Activated T-cell treated with anti-CD3 and anti-CD28 coated beads, Interleukin-2, amount 50 U/mL, for 24 hours (primary cell): Measurements from ENCODE around the gene TLE1.

Experiments used
- DNase-seq: peaks from one replicate; pipeline ENCODE4 v3.0.0-alpha.2; 2020
- H3K27ac Mint-ChIP-seq: 2 replicates; pipeline ENCODE4 v1.8.0; 2020; ENCODE audit warnings: mild to moderate bottlenecking, mixed read lengths
- H3K27me3 Mint-ChIP-seq: 2 replicates; pipeline ENCODE4 v1.8.0; 2020; ENCODE audit warnings: mixed read lengths
- H3K36me3 Mint-ChIP-seq: 2 replicates; pipeline ENCODE4 v1.8.0; 2020; ENCODE audit warnings: low read depth, mixed read lengths
- H3K4me1 Mint-ChIP-seq: 2 replicates; pipeline ENCODE4 v1.8.0; 2020; ENCODE audit warnings: low read depth, mixed read lengths
- H3K4me3 Mint-ChIP-seq: 2 replicates; pipeline ENCODE4 v1.8.0; 2020; ENCODE audit warnings: mild to moderate bottlenecking, moderate library complexity, mixed read lengths
- H3K9me3 Mint-ChIP-seq: 2 replicates; pipeline ENCODE4 v1.8.0; 2020; ENCODE audit warnings: mixed read lengths

Gene TLE1

GRCh38 chr9:81581986-81582385 is 107.4 kb downstream of the TLE1 start:
- Mint-ChIP-seq H3K36me3 (no peaks in the 10 kb centered on the region), H3K27me3 (no peaks in the 10 kb centered on the region), H3K27ac (no peak overlapping the region), H3K9me3 (no peaks in the 10 kb centered on the region), H3K4me1 (no peaks in the 10 kb centered on the region), H3K4me3 (no peak overlapping the region)
- no peak for DNase-seq

- Mint-ChIP-seq H3K4me1 (no peaks in the 10 kb centered on the region), H3K27ac (no peak overlapping the region), H3K4me3 (no peak overlapping the region)
Observed at GRCh38 chr9:81579381-81579780, 110.0 kb downstream of the TLE1 start.

GRCh38 chr9:81578606-81579005 is 110.7 kb downstream of the TLE1 start:
- Mint-ChIP-seq H3K4me3 (no peak overlapping the region), H3K36me3 (no peaks in the 10 kb centered on the region), H3K9me3 (no peaks in the 10 kb centered on the region), H3K27ac (no peak overlapping the region), H3K27me3 (no peaks in the 10 kb centered on the region), H3K4me1 (no peaks in the 10 kb centered on the region)
- no peak for DNase-seq

More at GRCh38 chr9:81579381-81579780, 110.0 kb downstream of the TLE1 start:
- H3K36me3 Mint-ChIP-seq, result no peaks in the 10 kb centered on the region
- no peaks in the 10 kb centered on the region for H3K27me3 Mint-ChIP-seq
- no peak for DNase-seq
- H3K9me3 Mint-ChIP-seq, result no peaks in the 10 kb centered on the region

- Mint-ChIP-seq H3K9me3 (no peaks in the 10 kb centered on the region), H3K36me3 (no peaks in the 10 kb centered on the region), H3K4me3 (no peak overlapping the region), H3K27me3 (no peaks in the 10 kb centered on the region), H3K4me1 (no peaks in the 10 kb centered on the region), H3K27ac (no peak overlapping the region)
- DNase-seq, result no peak
Observed at GRCh38 chr9:81575956-81576355, 113.4 kb downstream of the TLE1 start.

GRCh38 chr9:81574405-81574804 is 114.9 kb downstream of the TLE1 start:
- Mint-ChIP-seq H3K4me3 (no peak overlapping the region), H3K9me3 (no peaks in the 10 kb centered on the region), H3K4me1 (no peaks in the 10 kb centered on the region), H3K36me3 (no peaks in the 10 kb centered on the region), H3K27me3 (no peaks in the 10 kb centered on the region), H3K27ac (no peak overlapping the region)
- DNase-seq, result no peak

GRCh38 chr9:81573415-81574321 is 115.7 kb downstream of the TLE1 start:
- H3K27me3 Mint-ChIP-seq, result no peaks in the 10 kb centered on the region
- H3K36me3 Mint-ChIP-seq, result no peaks in the 10 kb centered on the region
- DNase-seq, result no peak
- no peaks in the 10 kb centered on the region for H3K9me3 Mint-ChIP-seq
- no peaks in the 10 kb centered on the region for H3K4me1 Mint-ChIP-seq
- H3K4me3 Mint-ChIP-seq, result no peak overlapping the region
- H3K27ac Mint-ChIP-seq, result no peak overlapping the region

- no peak for DNase-seq
- Mint-ChIP-seq H3K27me3 (no peaks in the 10 kb centered on the region), H3K4me1 (no peaks in the 10 kb centered on the region), H3K27ac (no peak overlapping the region), H3K9me3 (no peaks in the 10 kb centered on the region), H3K4me3 (no peak overlapping the region), H3K36me3 (no peaks in the 10 kb centered on the region)
Observed at GRCh38 chr9:81570083-81570482, 119.3 kb downstream of the TLE1 start.

- no peak overlapping the region for H3K27ac Mint-ChIP-seq
- H3K4me3 Mint-ChIP-seq, result no peak overlapping the region
- no peak for DNase-seq
- H3K9me3 Mint-ChIP-seq, result no peaks in the 10 kb centered on the region
- H3K4me1 Mint-ChIP-seq, result no peaks in the 10 kb centered on the region
- H3K27me3 Mint-ChIP-seq, result no peaks in the 10 kb centered on the region
- H3K36me3 Mint-ChIP-seq, result no peaks in the 10 kb centered on the region
Observed at GRCh38 chr9:81566074-81566698, 123.2 kb downstream of the TLE1 start.

GRCh38 chr9:81565609-81566008 is 123.7 kb downstream of the TLE1 start:
- H3K9me3 Mint-ChIP-seq, result no peaks in the 10 kb centered on the region

GRCh38 chr9:81565144-81565543 is 124.2 kb downstream of the TLE1 start:
- Mint-ChIP-seq H3K27ac (no peak overlapping the region), H3K36me3 (no peaks in the 10 kb centered on the region), H3K9me3 (no peaks in the 10 kb centered on the region), H3K4me3 (no peak overlapping the region), H3K27me3 (no peaks in the 10 kb centered on the region), H3K4me1 (no peaks in the 10 kb centered on the region)
- no peak for DNase-seq

More at GRCh38 chr9:81565609-81566008, 123.7 kb downstream of the TLE1 start:
- H3K27ac Mint-ChIP-seq, result no peak overlapping the region
- no peak overlapping the region for H3K4me3 Mint-ChIP-seq
- no peaks in the 10 kb centered on the region for H3K4me1 Mint-ChIP-seq
- no peaks in the 10 kb centered on the region for H3K36me3 Mint-ChIP-seq
- DNase-seq, result no peak
- no peaks in the 10 kb centered on the region for H3K27me3 Mint-ChIP-seq

- H3K4me3 Mint-ChIP-seq, result no peak overlapping the region
- no peaks in the 10 kb centered on the region for H3K36me3 Mint-ChIP-seq
- H3K27ac Mint-ChIP-seq, result no peak overlapping the region
- no peak for DNase-seq
- no peaks in the 10 kb centered on the region for H3K4me1 Mint-ChIP-seq
- no peaks in the 10 kb centered on the region for H3K9me3 Mint-ChIP-seq
- no peaks in the 10 kb centered on the region for H3K27me3 Mint-ChIP-seq
Observed at GRCh38 chr9:81564632-81565031, 124.7 kb downstream of the TLE1 start.

- Mint-ChIP-seq H3K9me3 (no peaks in the 10 kb centered on the region), H3K36me3 (no peaks in the 10 kb centered on the region), H3K27me3 (no peaks in the 10 kb centered on the region), H3K4me1 (no peaks in the 10 kb centered on the region), H3K27ac (no peak overlapping the region), H3K4me3 (no peak overlapping the region)
- DNase-seq, result no peak
Observed at GRCh38 chr9:81563739-81564138, 125.6 kb downstream of the TLE1 start.

- no peak for DNase-seq
- H3K4me3 Mint-ChIP-seq, result no peak overlapping the region
- no peaks in the 10 kb centered on the region for H3K4me1 Mint-ChIP-seq
- no peak overlapping the region for H3K27ac Mint-ChIP-seq
- no peaks in the 10 kb centered on the region for H3K36me3 Mint-ChIP-seq
- H3K9me3 Mint-ChIP-seq, result no peaks in the 10 kb centered on the region
- H3K27me3 Mint-ChIP-seq, result no peaks in the 10 kb centered on the region
Observed at GRCh38 chr9:81563020-81563407, 126.3 kb downstream of the TLE1 start.

- Mint-ChIP-seq H3K4me3 (no peak overlapping the region), H3K27ac (no peak overlapping the region), H3K27me3 (no peaks in the 10 kb centered on the region), H3K9me3 (no peaks in the 10 kb centered on the region), H3K4me1 (no peaks in the 10 kb centered on the region), H3K36me3 (no peaks in the 10 kb centered on the region)
- no peak for DNase-seq
Observed at GRCh38 chr9:81562231-81563019, 126.9 kb downstream of the TLE1 start.
